ENCODE data around the gene ERC2.

GRCh38 chr3:56321383-56321782 lies 146.9 kb downstream of the ERC2 start:
- no peak for TF ChIP-seq POLR2A (IDR thresholded peaks at IDR 0.05)
- TF ChIP-seq, protein P1, sequence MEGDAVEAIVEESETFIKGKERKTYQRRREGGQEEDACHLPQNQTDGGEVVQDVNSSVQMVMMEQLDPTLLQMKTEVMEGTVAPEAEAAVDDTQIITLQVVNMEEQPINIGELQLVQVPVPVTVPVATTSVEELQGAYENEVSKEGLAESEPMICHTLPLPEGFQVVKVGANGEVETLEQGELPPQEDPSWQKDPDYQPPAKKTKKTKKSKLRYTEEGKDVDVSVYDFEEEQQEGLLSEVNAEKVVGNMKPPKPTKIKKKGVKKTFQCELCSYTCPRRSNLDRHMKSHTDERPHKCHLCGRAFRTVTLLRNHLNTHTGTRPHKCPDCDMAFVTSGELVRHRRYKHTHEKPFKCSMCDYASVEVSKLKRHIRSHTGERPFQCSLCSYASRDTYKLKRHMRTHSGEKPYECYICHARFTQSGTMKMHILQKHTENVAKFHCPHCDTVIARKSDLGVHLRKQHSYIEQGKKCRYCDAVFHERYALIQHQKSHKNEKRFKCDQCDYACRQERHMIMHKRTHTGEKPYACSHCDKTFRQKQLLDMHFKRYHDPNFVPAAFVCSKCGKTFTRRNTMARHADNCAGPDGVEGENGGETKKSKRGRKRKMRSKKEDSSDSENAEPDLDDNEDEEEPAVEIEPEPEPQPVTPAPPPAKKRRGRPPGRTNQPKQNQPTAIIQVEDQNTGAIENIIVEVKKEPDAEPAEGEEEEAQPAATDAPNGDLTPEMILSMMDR (IDR thresholded peaks at IDR 0.05), result no peak

Data from heart left ventricle (tissue), 13 donors.